Left lung (tissue), 10 donors: ENCODE measurements around the gene ANK2. TPM values are rescaled to one million over a fixed set of nuclear protein-coding genes. Genes with fewer than 3 reads are reported as not detected.

ENCODE experiments used
- ATAC-seq: fragments of 200-7000 bp; cut with Tn5 transposase; one replicate; pipeline ENCODE4 v1.9.1; 2020; ENCODE audit warnings: moderate library complexity
- DNase-seq, 4 donors: peaks; one replicate each; pipeline ENCODE4 v3.0.0-alpha.2; 2013 to 2020
- H3K27ac ChIP-seq, 2 donors: fragments of 200-600 bp; sonication (generic) in 1 of 2; one replicate each; pipeline versions ENCODE4 v1.5.0 to v1.8.0; 2020 to 2021
- H3K27me3 ChIP-seq, 2 donors: fragments of 200-600 bp; sonication (generic) in 1 of 2; one replicate each; pipeline versions ENCODE4 v1.5.0 to v1.8.0; 2020 to 2021
- H3K36me3 ChIP-seq, 2 donors: fragments of 200-600 bp; sonication (generic) in 1 of 2; one replicate each; pipeline versions ENCODE4 v1.5.0 to v1.8.0; 2020 to 2021
- H3K4me1 ChIP-seq, 2 donors: fragments of 200-600 bp; one replicate each; pipeline ENCODE4 v1.8.0; 2021
- H3K4me3 ChIP-seq, 2 donors: fragments of 200-600 bp; sonication (generic) in 1 of 2; one replicate each; pipeline versions ENCODE4 v1.5.0 to v1.8.0; 2020 to 2021; ENCODE audit warnings: mild to moderate bottlenecking in 1 of 2
- H3K9me3 ChIP-seq, 2 donors: fragments of 200-600 bp; sonication (generic) in 1 of 2; one replicate each; pipeline versions ENCODE4 v1.5.0 to v1.8.0; 2020 to 2021
- intact Hi-C, 2 donors: fragments of 100-400 bp; cut with DNase I; formaldehyde crosslinking; loops; one replicate each; pipeline versions ENCODE4 v1.11.2 to v1.14.2; 2022
- polyA plus RNA-seq, 6 donors: library from polyadenylated mRNA; unstranded; fragments of 120-200 nt; gene quantifications; one replicate each; pipeline ENCODE4 v1.2.1, GENCODE V29; 2013; ENCODE audit not compliant: insufficient read length in 6 of 6
- total RNA-seq, 2 donors: library from RNA; stranded (reverse); fragmentation: NEBNext Ultra II Directional; extraction: Animal tissue kit (Norgen Biotek cat#: 25700); gene quantifications; one replicate each; pipeline ENCODE4 v1.2.1, GENCODE V29; 2021
- TF ChIP-seq, protein P1 (sequence below), 2 donors: fragments of 200-600 bp; sonication (generic) in 1 of 2; IDR thresholded peaks; one replicate each; pipeline versions ENCODE4 v1.5.0 to v1.8.0; 2021; ENCODE audit warnings: antibody characterized with exemption in 2 of 2
- donor health status: DM: no; HTN: yes; CAD: no.
- donor health status: DM: no; HTN: no; CAD: no.

ANK2 gene
- total and polyA plus RNA-seq, 8 donors: 18.2 to 33.2 (median 28.8) TPM

DNA sequence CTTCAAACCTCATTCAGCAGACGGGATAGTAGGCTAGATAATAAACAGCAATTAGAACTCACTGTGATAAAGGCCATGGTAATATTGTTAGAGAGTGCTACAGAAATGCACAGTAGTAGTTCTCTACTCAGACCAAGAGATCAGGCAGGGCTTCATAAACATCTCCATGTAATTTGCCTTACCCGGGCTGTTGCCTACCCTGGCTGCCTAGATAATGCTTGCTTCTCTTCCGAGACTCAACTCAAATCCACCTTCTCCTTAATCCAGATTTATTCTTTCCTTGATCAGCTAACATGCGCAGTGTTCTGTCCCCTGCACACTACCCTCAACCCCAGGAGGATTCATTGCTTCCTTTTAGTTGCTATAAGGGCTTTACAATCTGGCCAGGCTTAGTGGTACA lies 21.8 kb downstream of the ANK2 start:
- H3K4me3 ChIP-seq: no peak overlapping the region
- H3K9me3 ChIP-seq: no peaks in the 10 kb centered on the region
- H3K36me3 ChIP-seq: no peaks in the 10 kb centered on the region
- DNase-seq: no peak
- ATAC-seq: no peak
- TF ChIP-seq, protein P1, sequence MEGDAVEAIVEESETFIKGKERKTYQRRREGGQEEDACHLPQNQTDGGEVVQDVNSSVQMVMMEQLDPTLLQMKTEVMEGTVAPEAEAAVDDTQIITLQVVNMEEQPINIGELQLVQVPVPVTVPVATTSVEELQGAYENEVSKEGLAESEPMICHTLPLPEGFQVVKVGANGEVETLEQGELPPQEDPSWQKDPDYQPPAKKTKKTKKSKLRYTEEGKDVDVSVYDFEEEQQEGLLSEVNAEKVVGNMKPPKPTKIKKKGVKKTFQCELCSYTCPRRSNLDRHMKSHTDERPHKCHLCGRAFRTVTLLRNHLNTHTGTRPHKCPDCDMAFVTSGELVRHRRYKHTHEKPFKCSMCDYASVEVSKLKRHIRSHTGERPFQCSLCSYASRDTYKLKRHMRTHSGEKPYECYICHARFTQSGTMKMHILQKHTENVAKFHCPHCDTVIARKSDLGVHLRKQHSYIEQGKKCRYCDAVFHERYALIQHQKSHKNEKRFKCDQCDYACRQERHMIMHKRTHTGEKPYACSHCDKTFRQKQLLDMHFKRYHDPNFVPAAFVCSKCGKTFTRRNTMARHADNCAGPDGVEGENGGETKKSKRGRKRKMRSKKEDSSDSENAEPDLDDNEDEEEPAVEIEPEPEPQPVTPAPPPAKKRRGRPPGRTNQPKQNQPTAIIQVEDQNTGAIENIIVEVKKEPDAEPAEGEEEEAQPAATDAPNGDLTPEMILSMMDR (IDR thresholded peaks at IDR 0.05): no peak
- intact Hi-C loops: no loop called here
- H3K27ac ChIP-seq: no peak overlapping the region
- no peaks in the 10 kb centered on the region for H3K4me1 ChIP-seq
- H3K27me3 ChIP-seq: no peaks in the 10 kb centered on the region

DNA sequence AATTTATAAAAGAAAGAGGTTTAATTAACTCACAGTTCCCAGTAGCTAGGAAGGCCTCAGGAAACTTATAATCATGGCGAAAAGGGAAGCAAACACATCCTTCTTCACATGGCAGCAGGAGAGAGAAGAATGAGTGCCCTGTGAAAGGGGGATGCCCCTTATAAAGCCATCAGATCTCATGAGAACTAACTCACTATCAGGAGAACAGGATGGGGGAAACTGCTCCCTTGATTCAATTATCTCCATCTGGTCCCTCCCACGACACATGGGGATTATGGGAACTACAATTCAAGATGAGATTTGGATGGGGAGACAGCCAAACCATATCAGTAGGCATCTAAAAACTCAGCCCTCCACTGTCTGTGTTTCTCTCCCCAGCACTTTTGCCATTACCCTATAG lies 22.4 kb downstream of the ANK2 start:
- ATAC-seq (no peak), DNase-seq (no peak)
- no peaks in the 10 kb centered on the region for H3K9me3 ChIP-seq
- H3K4me1 ChIP-seq: no peaks in the 10 kb centered on the region
- intact Hi-C loops: no loop called here
- TF ChIP-seq, protein P1 (IDR thresholded peaks at IDR 0.05): no peak
- H3K27me3 ChIP-seq: no peaks in the 10 kb centered on the region
- no peak overlapping the region for H3K27ac ChIP-seq
- H3K36me3 ChIP-seq: no peaks in the 10 kb centered on the region
- H3K4me3 ChIP-seq: no peak overlapping the region

DNA sequence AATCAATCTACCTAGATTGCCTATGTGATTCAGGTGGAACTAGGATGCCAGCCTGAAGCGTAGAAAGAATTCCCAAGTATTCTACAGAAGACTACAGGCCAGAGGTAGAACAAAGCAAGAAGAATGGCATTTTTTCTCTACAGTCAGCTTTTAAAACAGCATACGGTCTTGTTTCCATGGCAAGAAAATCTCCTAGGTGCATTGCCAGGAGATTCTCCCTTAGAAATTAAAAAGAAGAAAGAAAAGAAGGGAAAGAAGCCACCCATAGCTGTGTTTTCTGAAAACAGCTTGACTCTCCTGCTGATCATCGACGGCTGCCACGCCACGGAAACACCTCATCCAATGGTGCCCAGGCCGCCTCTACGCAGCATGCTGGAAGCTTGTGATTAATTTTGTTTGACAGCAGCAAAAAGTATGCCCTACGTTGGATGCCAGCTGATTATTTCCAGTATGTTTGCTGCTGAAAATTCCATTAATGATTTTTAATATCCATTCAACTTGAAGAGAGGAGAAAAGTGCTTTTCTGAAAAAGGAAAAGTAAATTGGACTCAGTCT lies 24.1 kb downstream of the ANK2 start:
- no peaks in the 10 kb centered on the region for H3K4me1 ChIP-seq

DNA sequence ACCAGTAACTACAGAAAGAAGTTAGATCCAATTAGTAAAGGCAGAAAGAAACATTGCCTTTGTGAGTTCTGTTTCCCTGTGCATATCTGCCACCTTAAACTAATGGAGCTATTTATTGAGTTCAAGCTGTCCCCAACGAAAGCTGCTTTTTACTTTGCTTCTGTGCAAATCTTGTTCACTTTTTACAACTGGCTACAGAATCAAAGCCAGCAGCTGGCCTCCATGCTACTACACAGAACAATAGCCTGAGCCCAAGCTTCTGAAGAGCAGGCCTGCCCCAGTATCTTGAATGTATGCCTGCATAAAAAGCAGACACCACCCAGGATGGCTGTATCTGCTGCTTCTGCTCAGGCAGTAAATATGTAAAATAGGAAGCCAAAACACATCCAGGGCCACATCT lies 28.1 kb downstream of the ANK2 start:
- intact Hi-C loops: no loop called here
- Histone ChIP-seq H3K36me3 (no peaks in the 10 kb centered on the region), H3K9me3 (no peaks in the 10 kb centered on the region), H3K27ac (no peak overlapping the region), H3K4me1 (no peaks in the 10 kb centered on the region), H3K27me3 (no peaks in the 10 kb centered on the region), H3K4me3 (no peak overlapping the region)
- DNase-seq (no peak), ATAC-seq (no peak)
- TF ChIP-seq, protein P1 (IDR thresholded peaks at IDR 0.05): no peak

More for the DNA sequence above, 24.1 kb downstream of the ANK2 start:
- Histone ChIP-seq H3K27me3 (no peaks in the 10 kb centered on the region), H3K9me3 (no peaks in the 10 kb centered on the region), H3K4me3 (no peak overlapping the region), H3K27ac (no peak overlapping the region), H3K36me3 (no peaks in the 10 kb centered on the region)
- TF ChIP-seq, protein P1 (IDR thresholded peaks at IDR 0.05): no peak
- DNase-seq (peak in 1 of 4 donors; percentile 41), ATAC-seq (no peak)
- intact Hi-C loops: no loop called here

DNA sequence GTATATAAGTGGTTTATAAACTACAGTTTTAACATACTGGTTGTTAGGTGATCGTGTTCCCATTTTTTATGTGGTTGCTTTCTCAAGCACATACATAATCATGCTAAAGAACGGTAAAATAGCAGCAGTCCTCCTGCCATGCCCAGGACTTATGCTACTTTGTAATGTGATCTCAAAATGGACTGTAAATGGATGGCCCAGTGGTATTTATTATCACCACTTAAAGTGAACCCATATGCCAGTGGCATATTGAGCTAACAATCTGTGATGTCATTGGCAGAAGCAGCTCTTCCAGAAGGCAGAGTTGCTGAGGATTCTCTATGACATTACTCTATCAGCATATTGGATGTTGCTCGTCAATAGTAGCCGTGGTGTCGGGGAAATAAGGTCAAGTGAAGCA lies 28.6 kb downstream of the ANK2 start:
- H3K36me3 ChIP-seq: no peaks in the 10 kb centered on the region
- ATAC-seq: no peak
- intact Hi-C loops: no loop called here
- no peaks in the 10 kb centered on the region for H3K27me3 ChIP-seq
- H3K27ac ChIP-seq: no peak overlapping the region
- TF ChIP-seq, protein P1 (IDR thresholded peaks at IDR 0.05): no peak
- H3K9me3 ChIP-seq: no peaks in the 10 kb centered on the region
- no peaks in the 10 kb centered on the region for H3K4me1 ChIP-seq
- no peak for DNase-seq
- H3K4me3 ChIP-seq: no peak overlapping the region
